A549 treated with ZK216348 at 1 μM for 4 hours (cell line): ENCODE data around the gene MEST. TPM values are rescaled to one million over a fixed set of nuclear protein-coding genes. Genes with fewer than 3 reads are reported as not detected.

Experiments used
- total RNA-seq: library from RNA; stranded (reverse); fragments of 200-300 nt; extraction: Qiagen RNA extraction; gene quantifications from 5 replicates; pipeline ENCODE4 v1.2.3, GENCODE V29; 2022; ENCODE audit warnings: low read depth

Gene MEST
- 34.3 to 42.6 TPM (median 39.5 TPM) in 5 replicates for total RNA-seq

GRCh38 chr7:130491841-130492522 is at the start of gene MEST:
Gene MEST, plus strand, starts transcription at chr7:130492085. Its CDS starts 229 bp downstream, at chr7:130492314.

Other genes with a start within 250 kb of the MEST start
- gene CPA2, start 225.2 kb upstream of the MEST start, total RNA-seq = 0.18 to 0.28 TPM in 2 of 5 replicates, not detected in the others
- 3.7 to 5.0 TPM (median 4.5 TPM) in 5 replicates for gene CPA4, start 198.9 kb upstream of the MEST start, total RNA-seq
- gene CPA5, start 147.3 kb upstream of the MEST start, total RNA-seq = not detected in 5 replicates
- not detected in 5 replicates for gene CPA1, start 111.6 kb upstream of the MEST start, total RNA-seq
- 12.3 to 15.3 TPM (median 13.6 TPM) in 5 replicates for gene CEP41, start 51.1 kb upstream of the MEST start, total RNA-seq
- gene COPG2, start 176.7 kb downstream of the MEST start, total RNA-seq = 12.9 to 15.1 TPM (median 14.0 TPM) in 5 replicates
- gene TSGA13, start 194.5 kb downstream of the MEST start, total RNA-seq = not detected in 5 replicates
- not detected in 5 replicates for gene KLF14, start 242.1 kb downstream of the MEST start, total RNA-seq